ENCODE data around the gene STX4. TPM values are rescaled to one million over a fixed set of nuclear protein-coding genes. Genes with fewer than 3 reads are reported as not detected.
A peak's percentile ranks its signal among the peaks of the same experiment; 100 is the strongest.

Gene STX4
- total and polyA plus RNA-seq, 4 experiments from 2014 or later, result 21.2 to 111 (median 69.5) TPM

DNA sequence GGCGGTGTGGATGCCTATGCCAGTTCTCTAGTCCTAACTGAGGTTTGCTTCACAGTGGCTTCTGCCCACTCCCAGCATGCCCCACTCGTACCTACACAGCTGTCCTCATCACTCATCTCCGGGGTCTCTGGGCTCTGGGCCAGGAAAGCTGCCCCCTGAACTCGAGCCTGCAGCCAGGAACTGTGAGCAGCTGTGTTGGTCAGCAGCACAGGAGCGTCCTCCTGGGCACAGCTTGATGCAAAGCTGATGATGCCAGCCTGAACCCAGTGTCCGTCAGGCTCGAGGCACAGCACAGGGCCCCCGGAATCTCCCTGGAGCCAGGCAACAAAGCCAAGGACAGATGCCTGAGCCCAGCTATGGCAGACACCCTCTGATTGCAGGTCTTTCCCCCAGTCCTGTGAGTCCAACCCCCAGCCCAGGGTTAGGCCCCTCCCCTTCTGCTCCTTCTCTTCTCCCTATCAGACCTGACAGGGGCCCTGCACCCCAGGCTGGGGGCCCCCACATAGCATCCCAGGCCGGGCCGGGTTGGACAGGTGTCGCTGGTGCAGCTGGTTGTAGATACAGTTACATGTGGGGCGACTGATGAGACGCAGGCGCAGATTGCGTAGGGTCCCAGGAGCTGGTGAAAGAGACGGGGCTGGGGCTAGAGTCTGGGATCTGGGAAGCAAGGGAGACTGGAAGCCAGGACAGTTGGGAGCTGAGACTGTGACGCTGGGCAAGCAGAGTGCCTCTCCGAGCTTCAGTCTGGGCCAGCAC lies 52.7 kb downstream of the STX4 start:
- ChIA-PET POLR2A (ENCODE audit: partially characterized antibody) (interaction anchor here (0.8 to 2.7 kb wide), 5 partner anchors 8 to 94 kb away, joined by 3 to 12 read pairs (median 4); partner anchors contain the start of genes FUS, VKORC1, ZNF646 and ZNF668), CTCF (ENCODE audit: partially characterized antibody) (interaction anchor here (1.1 to 1.2 kb wide), 2 partner anchors 8 to 56 kb away, joined by 3 read pairs; partner anchors contain the start of gene VKORC1)
- peaks cover 4 to 28% of the 10 kb centered on the region in 2 donors for H3K36me3 Mint-ChIP-seq
- Histone ChIP-seq H3K27me3 (ENCODE audit: insufficient read depth, low read length) (no peaks in the 10 kb centered on the region), H3K36me3 (ENCODE audit: insufficient read depth, low read length) (peaks cover 13% of the 10 kb centered on the region), H3K27ac (ENCODE audit: low read depth, low read length) (no peak overlapping the region), H3K4me1 (ENCODE audit: insufficient read depth, low read length) (peaks cover 10% of the 10 kb centered on the region), H3K9me3 (ENCODE audit: control insufficient read depth in 1 of 2, low read length in 2 of 2) (no peaks in the 10 kb centered on the region), H3K4me3 (ENCODE audit: low read length in 2 of 2) (no peak overlapping the region)
- peak overlapping the region in 4 of 7 donors; percentile 25 to 73 (median 52) for H3K27ac Mint-ChIP-seq
- no peak for DNase-seq
- intact Hi-C loops (cut with micrococcal nuclease), result no loop called here
- peak overlapping the region in 1 of 8 donors; percentile 12 for H3K4me3 Mint-ChIP-seq
- H3K27me3 Mint-ChIP-seq, result no peaks in the 10 kb centered on the region
- peaks cover 0 to 15% (median 7%) of the 10 kb centered on the region in 4 donors for H3K4me1 Mint-ChIP-seq
- H3K9me3 Mint-ChIP-seq, result no peaks in the 10 kb centered on the region

- DNase-seq, result no peak
- Mint-ChIP-seq H3K4me3 (no peak overlapping the region), H3K9me3 (no peaks in the 10 kb centered on the region), H3K36me3 (peaks cover 4 to 30% of the 10 kb centered on the region in 2 donors), H3K27me3 (no peaks in the 10 kb centered on the region), H3K27ac (peak overlapping the region in 2 of 7 donors; percentile 25 to 51), H3K4me1 (peaks cover 0 to 17% (median 6%) of the 10 kb centered on the region in 4 donors)
- intact Hi-C loops (cut with micrococcal nuclease), result no loop called here
- Histone ChIP-seq H3K4me1 (ENCODE audit: insufficient read depth, low read length) (peaks cover 7% of the 10 kb centered on the region), H3K9me3 (ENCODE audit: control insufficient read depth in 1 of 2, low read length in 2 of 2) (no peaks in the 10 kb centered on the region), H3K27ac (ENCODE audit: low read depth, low read length) (no peak overlapping the region), H3K27me3 (ENCODE audit: insufficient read depth, low read length) (no peaks in the 10 kb centered on the region), H3K4me3 (ENCODE audit: low read length in 2 of 2) (no peak overlapping the region), H3K36me3 (ENCODE audit: insufficient read depth, low read length) (peaks cover 13% of the 10 kb centered on the region)
- POLR2A ChIA-PET (ENCODE audit: partially characterized antibody), result interaction anchor here (0.8 to 1.6 kb wide), 4 partner anchors 8 to 94 kb away, joined by 3 to 4 read pairs (median 4); partner anchors contain the start of genes FUS and VKORC1
- CTCF ChIA-PET (ENCODE audit: partially characterized antibody), result interaction anchor here (1.1 to 1.2 kb wide), 2 partner anchors 8 to 55 kb away, joined by 3 read pairs; partner anchors contain the start of gene VKORC1
These were observed 53.2 kb downstream of the STX4 start for GRCh38 chr16:31086629-31086906.

DNA sequence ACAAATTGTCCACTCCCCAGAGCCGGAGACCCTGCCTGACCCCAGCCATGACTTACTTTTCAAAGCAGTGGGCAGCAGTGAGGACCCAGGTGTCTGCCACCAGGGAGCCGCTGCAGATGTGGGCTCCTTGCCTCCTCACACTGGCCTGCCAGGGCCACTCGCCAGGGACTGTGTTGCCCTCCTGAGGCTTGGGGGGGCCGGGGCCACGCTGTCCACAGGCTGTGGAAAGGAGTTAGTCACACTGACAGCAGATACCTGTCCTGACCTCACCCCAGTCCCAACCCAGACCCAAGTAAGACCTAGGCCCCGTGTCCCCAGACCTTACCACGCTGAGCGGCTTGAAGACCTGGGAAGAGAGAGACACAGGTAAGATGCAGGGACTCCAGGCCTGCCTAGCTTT lies 54.1 kb downstream of the STX4 start:
- ChIA-PET CTCF (ENCODE audit: partially characterized antibody) (no interaction called here), POLR2A (ENCODE audit: partially characterized antibody) (interaction anchor here (1.0 kb wide), 1 partner anchor 55 kb away, joined by 4 read pairs; no protein-coding TSS in a partner anchor)
- Histone ChIP-seq H3K9me3 (ENCODE audit: control insufficient read depth in 1 of 2, low read length in 2 of 2) (no peaks in the 10 kb centered on the region), H3K4me3 (ENCODE audit: low read length in 2 of 2) (no peak overlapping the region), H3K4me1 (ENCODE audit: insufficient read depth, low read length) (no peaks in the 10 kb centered on the region), H3K27ac (ENCODE audit: low read depth, low read length) (no peak overlapping the region), H3K27me3 (ENCODE audit: insufficient read depth, low read length) (no peaks in the 10 kb centered on the region), H3K36me3 (ENCODE audit: insufficient read depth, low read length) (peaks cover 13% of the 10 kb centered on the region)
- H3K4me1 Mint-ChIP-seq, result peaks cover 0 to 12% (median 3%) of the 10 kb centered on the region in 4 donors
- no peaks in the 10 kb centered on the region for H3K9me3 Mint-ChIP-seq
- no peak overlapping the region for H3K4me3 Mint-ChIP-seq
- H3K36me3 Mint-ChIP-seq, result peaks cover 4 to 27% of the 10 kb centered on the region in 2 donors
- no peak overlapping the region for H3K27ac Mint-ChIP-seq
- intact Hi-C loops (cut with micrococcal nuclease), result no loop called here
- DNase-seq, result no peak
- no peaks in the 10 kb centered on the region for H3K27me3 Mint-ChIP-seq

DNA sequence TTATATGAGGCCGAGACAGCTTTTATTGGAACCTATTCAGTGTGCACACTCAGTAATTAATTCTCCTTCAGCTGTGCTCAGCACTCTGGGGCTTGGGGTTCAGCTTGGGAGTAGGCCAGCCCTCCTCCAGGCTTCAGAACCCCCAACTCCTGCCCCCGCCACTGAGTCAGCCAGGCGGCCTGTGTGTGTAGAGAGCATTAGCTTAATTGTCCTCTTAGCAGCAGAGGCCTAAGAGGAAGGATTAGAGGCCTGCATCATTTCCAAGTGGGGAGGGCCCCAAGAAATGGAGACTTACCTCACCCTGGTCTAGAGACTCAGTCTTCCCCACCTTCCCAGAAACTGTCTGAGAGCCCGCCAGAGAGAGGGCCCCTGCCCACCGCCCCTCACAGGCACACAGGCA lies 54.6 kb downstream of the STX4 start:
- DNase-seq, result no peak
- ChIA-PET CTCF (ENCODE audit: partially characterized antibody) (no interaction called here), POLR2A (ENCODE audit: partially characterized antibody) (interaction anchor here (1.0 kb wide), 1 partner anchor 55 kb away, joined by 4 read pairs; no protein-coding TSS in a partner anchor)
- Histone ChIP-seq H3K4me3 (ENCODE audit: low read length in 2 of 2) (no peak overlapping the region), H3K27me3 (ENCODE audit: insufficient read depth, low read length) (no peaks in the 10 kb centered on the region), H3K36me3 (ENCODE audit: insufficient read depth, low read length) (peaks cover 13% of the 10 kb centered on the region), H3K9me3 (ENCODE audit: control insufficient read depth in 1 of 2, low read length in 2 of 2) (no peaks in the 10 kb centered on the region), H3K27ac (ENCODE audit: low read depth, low read length) (no peak overlapping the region), H3K4me1 (ENCODE audit: insufficient read depth, low read length) (no peaks in the 10 kb centered on the region)
- Mint-ChIP-seq H3K27me3 (no peaks in the 10 kb centered on the region), H3K4me1 (peaks cover 0 to 13% (median 6%) of the 10 kb centered on the region in 4 donors), H3K27ac (no peak overlapping the region), H3K4me3 (no peak overlapping the region), H3K36me3 (peaks cover 4 to 27% of the 10 kb centered on the region in 2 donors), H3K9me3 (no peaks in the 10 kb centered on the region)
- intact Hi-C loops (cut with micrococcal nuclease), result no loop called here

GRCh38 chr16:31088459-31089183 lies 55.3 kb downstream of the STX4 start, which contains the start of gene PRSS53:
Gene PRSS53, minus strand, starts transcription at chr16:31088943. Its CDS starts 134 bp downstream, at chr16:31088809.
- no peak for DNase-seq
- H3K36me3 Mint-ChIP-seq, result peaks cover 4 to 24% of the 10 kb centered on the region in 2 donors
- no peak within 1 kb of the TSS for H3K27ac ChIP-seq (ENCODE audit: low read depth, low read length)
- no peaks in the 10 kb centered on the region for H3K27me3 Mint-ChIP-seq
- no peaks in the 10 kb centered on the region for H3K9me3 Mint-ChIP-seq
- ChIA-PET POLR2A (ENCODE audit: partially characterized antibody) (interaction anchor here (1.0 kb wide), 1 partner anchor 54 kb away, joined by 4 read pairs; no protein-coding TSS in a partner anchor), CTCF (ENCODE audit: partially characterized antibody) (interaction anchor here (0.5 kb wide), 1 partner anchor 12 kb away, joined by 4 read pairs; no protein-coding TSS in a partner anchor)
- no peak within 1 kb of the TSS for H3K4me3 ChIP-seq (ENCODE audit: low read length in 2 of 2)
- no peaks in the 10 kb centered on the region for H3K9me3 ChIP-seq (ENCODE audit: control insufficient read depth in 1 of 2, low read length in 2 of 2)
- peaks cover 5% of the 10 kb centered on the region for H3K4me1 ChIP-seq (ENCODE audit: insufficient read depth, low read length)
- H3K27ac Mint-ChIP-seq, result peak within 1 kb of the TSS in 1 of 7 donors; percentile 37
- H3K36me3 ChIP-seq (ENCODE audit: insufficient read depth, low read length), result peaks cover 13% of the 10 kb centered on the region
- H3K4me3 Mint-ChIP-seq, result no peak within 1 kb of the TSS
- peaks cover 0 to 19% (median 10%) of the 10 kb centered on the region in 4 donors for H3K4me1 Mint-ChIP-seq
- H3K27me3 ChIP-seq (ENCODE audit: insufficient read depth, low read length), result no peaks in the 10 kb centered on the region
- intact Hi-C loops (cut with micrococcal nuclease), result no loop called here

DNA sequence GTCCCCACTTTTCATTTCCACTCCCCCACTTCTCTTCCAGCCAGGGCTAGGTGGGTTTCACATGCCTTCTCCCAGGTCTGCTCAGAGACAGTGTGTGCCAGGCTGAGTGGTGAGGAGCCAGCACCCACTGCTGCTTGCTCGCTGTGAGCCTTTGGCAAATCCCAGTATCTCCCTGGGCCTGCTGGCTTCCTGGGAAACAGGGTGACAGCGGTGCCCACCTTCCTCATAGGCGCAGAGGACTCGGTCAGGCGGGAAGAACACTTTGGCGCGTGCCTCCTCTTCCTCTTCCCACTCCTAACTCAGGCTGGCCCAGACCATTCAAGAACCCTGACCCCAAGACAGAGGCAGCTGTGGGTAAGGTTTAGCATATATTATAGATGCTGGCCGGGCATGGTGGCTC lies 55.8 kb downstream of the STX4 start:
- H3K4me3 ChIP-seq (ENCODE audit: low read length in 2 of 2), result no peak overlapping the region
- ChIA-PET CTCF (ENCODE audit: partially characterized antibody) (no interaction called here), POLR2A (ENCODE audit: partially characterized antibody) (no interaction called here)
- H3K36me3 Mint-ChIP-seq, result peaks cover 4 to 26% of the 10 kb centered on the region in 2 donors
- H3K27ac ChIP-seq (ENCODE audit: low read depth, low read length), result no peak overlapping the region
- H3K36me3 ChIP-seq (ENCODE audit: insufficient read depth, low read length), result peaks cover 13% of the 10 kb centered on the region
- no peaks in the 10 kb centered on the region for H3K9me3 Mint-ChIP-seq
- H3K4me1 Mint-ChIP-seq, result peaks cover 3 to 25% (median 14%) of the 10 kb centered on the region in 4 donors
- no peak overlapping the region for H3K4me3 Mint-ChIP-seq
- intact Hi-C loops (cut with micrococcal nuclease), result no loop called here
- H3K27ac Mint-ChIP-seq, result no peak overlapping the region
- H3K27me3 Mint-ChIP-seq, result no peaks in the 10 kb centered on the region
- no peaks in the 10 kb centered on the region for H3K27me3 ChIP-seq (ENCODE audit: insufficient read depth, low read length)
- no peaks in the 10 kb centered on the region for H3K9me3 ChIP-seq (ENCODE audit: control insufficient read depth in 1 of 2, low read length in 2 of 2)
- H3K4me1 ChIP-seq (ENCODE audit: insufficient read depth, low read length), result peaks cover 11% of the 10 kb centered on the region
- no peak for DNase-seq

Measured in CD4-positive, alpha-beta memory T cell (primary cell).